ENCODE measurements around the gene BEAN1.

BEAN1 gene

GRCh38 chr16:66432429-66432828 lies 5.3 kb downstream of the BEAN1 start:
- H3K36me3 ChIP-seq (ENCODE audit: control insufficient read depth, insufficient read depth, low read length), result no peaks in the 10 kb centered on the region
- H2BK120ac ChIP-seq (ENCODE audit: low read depth, low read length), result no peak overlapping the region
- H3K4me2 ChIP-seq (ENCODE audit: low read length), result no peak overlapping the region
- no peaks in the 10 kb centered on the region for H3K79me1 ChIP-seq (ENCODE audit: low read length)
- no peak overlapping the region for H3K9ac ChIP-seq (ENCODE audit: low read length)
- H3K27me3 ChIP-seq (ENCODE audit: insufficient read depth, low read length, poor library complexity), result peaks cover 22% of the 10 kb centered on the region
- H2BK15ac ChIP-seq (replicated peaks; ENCODE audit: low read depth), result no peak overlapping the region
- no peak overlapping the region for H4K5ac ChIP-seq (ENCODE audit: low read length)
- H3K18ac ChIP-seq (ENCODE audit: low read length), result no peak overlapping the region
- no peak overlapping the region for H3K4me3 ChIP-seq (ENCODE audit: low read length)
- no peak overlapping the region for H2BK5ac ChIP-seq (ENCODE audit: low read length)
- no peak overlapping the region for H2AK5ac ChIP-seq (ENCODE audit: low read length)
- no peak overlapping the region for H3K27ac ChIP-seq (ENCODE audit: low read depth, low read length)
- no peak overlapping the region for H3K4ac ChIP-seq (ENCODE audit: low read depth, low read length)
- H4K8ac ChIP-seq (ENCODE audit: low read depth, low read length), result no peak overlapping the region
- H3K56ac ChIP-seq (ENCODE audit: low read length), result no peak overlapping the region
- peaks cover 3% of the 10 kb centered on the region for H3K4me1 ChIP-seq (ENCODE audit: control insufficient read depth, low read depth, low read length)
- H3K23ac ChIP-seq (ENCODE audit: low read length), result no peak overlapping the region
- DNase-seq, result no peak
- no peaks in the 10 kb centered on the region for H3K79me2 ChIP-seq (ENCODE audit: control insufficient read depth, insufficient read depth, low read length)
- no CpG with 5 or more reads among the region's 5 CpGs for WGBS (ENCODE audit: extremely low coverage, insufficient coverage, low lambda C conversion rate)

- H3K18ac ChIP-seq (ENCODE audit: low read length), result no peak overlapping the region
- no peak overlapping the region for H3K4ac ChIP-seq (ENCODE audit: low read depth, low read length)
- H2BK15ac ChIP-seq (replicated peaks; ENCODE audit: low read depth), result no peak overlapping the region
- H2BK120ac ChIP-seq (ENCODE audit: low read depth, low read length), result no peak overlapping the region
- no peak overlapping the region for H3K27ac ChIP-seq (ENCODE audit: low read depth, low read length)
- H3K27me3 ChIP-seq (ENCODE audit: insufficient read depth, low read length, poor library complexity), result peaks cover under 1% of the 10 kb centered on the region
- no peak overlapping the region for H3K4me2 ChIP-seq (ENCODE audit: low read length)
- H4K5ac ChIP-seq (ENCODE audit: low read length), result no peak overlapping the region
- no peak overlapping the region for H2AK5ac ChIP-seq (ENCODE audit: low read length)
- H3K79me1 ChIP-seq (ENCODE audit: low read length), result no peaks in the 10 kb centered on the region
- no CpG with 5 or more reads among the region's 9 CpGs for WGBS (ENCODE audit: extremely low coverage, insufficient coverage, low lambda C conversion rate)
- no peak overlapping the region for H2BK5ac ChIP-seq (ENCODE audit: low read length)
- H4K8ac ChIP-seq (ENCODE audit: low read depth, low read length), result no peak overlapping the region
- no peak overlapping the region for H3K23ac ChIP-seq (ENCODE audit: low read length)
- H3K36me3 ChIP-seq (ENCODE audit: control insufficient read depth, insufficient read depth, low read length), result no peaks in the 10 kb centered on the region
- no peak overlapping the region for H3K56ac ChIP-seq (ENCODE audit: low read length)
- peaks cover 3% of the 10 kb centered on the region for H3K4me1 ChIP-seq (ENCODE audit: control insufficient read depth, low read depth, low read length)
- no peak overlapping the region for H3K9ac ChIP-seq (ENCODE audit: low read length)
- DNase-seq, result peak; percentile 93
- no peak overlapping the region for H3K4me3 ChIP-seq (ENCODE audit: low read length)
- H3K79me2 ChIP-seq (ENCODE audit: control insufficient read depth, insufficient read depth, low read length), result no peaks in the 10 kb centered on the region
Observed at GRCh38 chr16:66434619-66435430, 7.7 kb downstream of the BEAN1 start.

- no peak overlapping the region for H3K56ac ChIP-seq (ENCODE audit: low read length)
- no peaks in the 10 kb centered on the region for H3K27me3 ChIP-seq (ENCODE audit: insufficient read depth, low read length, poor library complexity)
- no peak overlapping the region for H3K4ac ChIP-seq (ENCODE audit: low read depth, low read length)
- peaks cover 3% of the 10 kb centered on the region for H3K4me1 ChIP-seq (ENCODE audit: control insufficient read depth, low read depth, low read length)
- no peak overlapping the region for H3K18ac ChIP-seq (ENCODE audit: low read length)
- no peak overlapping the region for H2BK15ac ChIP-seq (replicated peaks; ENCODE audit: low read depth)
- WGBS (ENCODE audit: extremely low coverage, insufficient coverage, low lambda C conversion rate), result no CpG with 5 or more reads among the region's 1 CpG
- H3K27ac ChIP-seq (ENCODE audit: low read depth, low read length), result no peak overlapping the region
- H3K79me2 ChIP-seq (ENCODE audit: control insufficient read depth, insufficient read depth, low read length), result no peaks in the 10 kb centered on the region
- no peak overlapping the region for H3K4me2 ChIP-seq (ENCODE audit: low read length)
- H2BK120ac ChIP-seq (ENCODE audit: low read depth, low read length), result no peak overlapping the region
- no peak overlapping the region for H2AK5ac ChIP-seq (ENCODE audit: low read length)
- H4K5ac ChIP-seq (ENCODE audit: low read length), result no peak overlapping the region
- H3K23ac ChIP-seq (ENCODE audit: low read length), result no peak overlapping the region
- H3K9ac ChIP-seq (ENCODE audit: low read length), result no peak overlapping the region
- H3K36me3 ChIP-seq (ENCODE audit: control insufficient read depth, insufficient read depth, low read length), result no peaks in the 10 kb centered on the region
- no peak overlapping the region for H2BK5ac ChIP-seq (ENCODE audit: low read length)
- H3K79me1 ChIP-seq (ENCODE audit: low read length), result no peaks in the 10 kb centered on the region
- no peak overlapping the region for H3K4me3 ChIP-seq (ENCODE audit: low read length)
- DNase-seq, result no peak
- no peak overlapping the region for H4K8ac ChIP-seq (ENCODE audit: low read depth, low read length)
Observed at GRCh38 chr16:66435896-66436295, 8.8 kb downstream of the BEAN1 start.

- Histone ChIP-seq H3K4me2 (ENCODE audit: low read length) (no peak overlapping the region), H2BK15ac (replicated peaks; ENCODE audit: low read depth) (no peak overlapping the region), H2BK5ac (ENCODE audit: low read length) (no peak overlapping the region), H3K9ac (ENCODE audit: low read length) (no peak overlapping the region), H3K79me2 (ENCODE audit: control insufficient read depth, insufficient read depth, low read length) (no peaks in the 10 kb centered on the region), H3K23ac (ENCODE audit: low read length) (no peak overlapping the region), H3K18ac (ENCODE audit: low read length) (no peak overlapping the region), H2BK120ac (ENCODE audit: low read depth, low read length) (no peak overlapping the region), H3K79me1 (ENCODE audit: low read length) (no peaks in the 10 kb centered on the region), H3K4ac (ENCODE audit: low read depth, low read length) (no peak overlapping the region), H4K5ac (ENCODE audit: low read length) (no peak overlapping the region), H3K4me3 (ENCODE audit: low read length) (no peak overlapping the region), H3K56ac (ENCODE audit: low read length) (no peak overlapping the region), H2AK5ac (ENCODE audit: low read length) (no peak overlapping the region), H3K27ac (ENCODE audit: low read depth, low read length) (no peak overlapping the region), H4K8ac (ENCODE audit: low read depth, low read length) (no peak overlapping the region), H3K27me3 (ENCODE audit: insufficient read depth, low read length, poor library complexity) (no peaks in the 10 kb centered on the region), H3K36me3 (ENCODE audit: control insufficient read depth, insufficient read depth, low read length) (no peaks in the 10 kb centered on the region), H3K4me1 (ENCODE audit: control insufficient read depth, low read depth, low read length) (peaks cover 3% of the 10 kb centered on the region)
- DNase-seq, result no peak
- no CpG with 5 or more reads among the region's 15 CpGs for WGBS (ENCODE audit: extremely low coverage, insufficient coverage, low lambda C conversion rate)
Observed at GRCh38 chr16:66437391-66437945, 10.4 kb downstream of the BEAN1 start.

GRCh38 chr16:66438536-66438935 lies 11.4 kb downstream of the BEAN1 start:
- Histone ChIP-seq H4K8ac (ENCODE audit: low read depth, low read length) (no peak overlapping the region), H2BK5ac (ENCODE audit: low read length) (no peak overlapping the region), H2BK15ac (replicated peaks; ENCODE audit: low read depth) (no peak overlapping the region), H3K9ac (ENCODE audit: low read length) (no peak overlapping the region), H3K56ac (ENCODE audit: low read length) (no peak overlapping the region), H3K27me3 (ENCODE audit: insufficient read depth, low read length, poor library complexity) (no peaks in the 10 kb centered on the region), H3K79me2 (ENCODE audit: control insufficient read depth, insufficient read depth, low read length) (no peaks in the 10 kb centered on the region), H3K4me2 (ENCODE audit: low read length) (no peak overlapping the region), H3K4me1 (ENCODE audit: control insufficient read depth, low read depth, low read length) (peaks cover 2% of the 10 kb centered on the region), H2BK120ac (ENCODE audit: low read depth, low read length) (no peak overlapping the region), H3K36me3 (ENCODE audit: control insufficient read depth, insufficient read depth, low read length) (no peaks in the 10 kb centered on the region), H3K4me3 (ENCODE audit: low read length) (no peak overlapping the region), H2AK5ac (ENCODE audit: low read length) (no peak overlapping the region), H3K18ac (ENCODE audit: low read length) (no peak overlapping the region), H3K23ac (ENCODE audit: low read length) (no peak overlapping the region), H3K27ac (ENCODE audit: low read depth, low read length) (no peak overlapping the region), H3K79me1 (ENCODE audit: low read length) (no peaks in the 10 kb centered on the region), H4K5ac (ENCODE audit: low read length) (no peak overlapping the region), H3K4ac (ENCODE audit: low read depth, low read length) (no peak overlapping the region)
- no peak for DNase-seq
- WGBS (ENCODE audit: extremely low coverage, insufficient coverage, low lambda C conversion rate), result no CpG with 5 or more reads among the region's 8 CpGs

Measured in mesendoderm (in vitro differentiated cells).